ENCODE data around the gene HIP1.

Gene HIP1

DNA sequence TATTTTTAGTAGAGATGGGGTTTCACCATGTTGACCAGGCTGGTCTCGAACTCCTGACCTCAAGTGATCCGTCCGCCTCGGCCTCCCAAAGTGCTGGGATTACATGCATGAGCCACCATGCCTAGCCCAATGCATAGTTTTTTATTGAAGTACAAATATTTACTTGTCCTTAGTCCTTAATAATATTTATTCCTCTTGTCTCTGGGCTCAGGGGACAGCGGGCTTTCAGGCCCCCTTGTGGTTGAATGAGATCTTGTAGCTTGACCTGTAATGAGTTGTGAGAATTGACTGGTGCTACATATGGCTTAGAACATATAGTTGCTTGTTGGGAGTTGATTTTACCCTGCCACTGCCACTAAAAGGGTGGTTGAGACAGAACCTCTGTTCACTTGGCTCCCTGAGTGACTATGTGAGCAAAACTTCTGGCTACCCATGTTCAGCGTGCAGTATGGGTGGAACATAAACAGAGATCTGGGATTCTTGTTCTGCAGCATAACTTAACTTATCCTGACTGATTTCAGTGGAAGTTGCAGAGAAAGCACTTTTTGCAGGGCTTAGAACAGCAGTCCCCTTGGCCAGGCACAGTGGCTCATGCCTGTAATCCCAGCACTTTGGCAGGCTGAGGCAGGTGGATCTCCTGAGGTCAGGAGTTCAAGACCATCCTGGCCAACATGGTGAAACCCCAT lies 18.4 kb upstream of the HIP1 start:
- TF ChIP-seq, protein P1, sequence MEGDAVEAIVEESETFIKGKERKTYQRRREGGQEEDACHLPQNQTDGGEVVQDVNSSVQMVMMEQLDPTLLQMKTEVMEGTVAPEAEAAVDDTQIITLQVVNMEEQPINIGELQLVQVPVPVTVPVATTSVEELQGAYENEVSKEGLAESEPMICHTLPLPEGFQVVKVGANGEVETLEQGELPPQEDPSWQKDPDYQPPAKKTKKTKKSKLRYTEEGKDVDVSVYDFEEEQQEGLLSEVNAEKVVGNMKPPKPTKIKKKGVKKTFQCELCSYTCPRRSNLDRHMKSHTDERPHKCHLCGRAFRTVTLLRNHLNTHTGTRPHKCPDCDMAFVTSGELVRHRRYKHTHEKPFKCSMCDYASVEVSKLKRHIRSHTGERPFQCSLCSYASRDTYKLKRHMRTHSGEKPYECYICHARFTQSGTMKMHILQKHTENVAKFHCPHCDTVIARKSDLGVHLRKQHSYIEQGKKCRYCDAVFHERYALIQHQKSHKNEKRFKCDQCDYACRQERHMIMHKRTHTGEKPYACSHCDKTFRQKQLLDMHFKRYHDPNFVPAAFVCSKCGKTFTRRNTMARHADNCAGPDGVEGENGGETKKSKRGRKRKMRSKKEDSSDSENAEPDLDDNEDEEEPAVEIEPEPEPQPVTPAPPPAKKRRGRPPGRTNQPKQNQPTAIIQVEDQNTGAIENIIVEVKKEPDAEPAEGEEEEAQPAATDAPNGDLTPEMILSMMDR (IDR thresholded peaks at IDR 0.05) = peak; percentile 40; the same call in 1 of the 2 replicates

DNA sequence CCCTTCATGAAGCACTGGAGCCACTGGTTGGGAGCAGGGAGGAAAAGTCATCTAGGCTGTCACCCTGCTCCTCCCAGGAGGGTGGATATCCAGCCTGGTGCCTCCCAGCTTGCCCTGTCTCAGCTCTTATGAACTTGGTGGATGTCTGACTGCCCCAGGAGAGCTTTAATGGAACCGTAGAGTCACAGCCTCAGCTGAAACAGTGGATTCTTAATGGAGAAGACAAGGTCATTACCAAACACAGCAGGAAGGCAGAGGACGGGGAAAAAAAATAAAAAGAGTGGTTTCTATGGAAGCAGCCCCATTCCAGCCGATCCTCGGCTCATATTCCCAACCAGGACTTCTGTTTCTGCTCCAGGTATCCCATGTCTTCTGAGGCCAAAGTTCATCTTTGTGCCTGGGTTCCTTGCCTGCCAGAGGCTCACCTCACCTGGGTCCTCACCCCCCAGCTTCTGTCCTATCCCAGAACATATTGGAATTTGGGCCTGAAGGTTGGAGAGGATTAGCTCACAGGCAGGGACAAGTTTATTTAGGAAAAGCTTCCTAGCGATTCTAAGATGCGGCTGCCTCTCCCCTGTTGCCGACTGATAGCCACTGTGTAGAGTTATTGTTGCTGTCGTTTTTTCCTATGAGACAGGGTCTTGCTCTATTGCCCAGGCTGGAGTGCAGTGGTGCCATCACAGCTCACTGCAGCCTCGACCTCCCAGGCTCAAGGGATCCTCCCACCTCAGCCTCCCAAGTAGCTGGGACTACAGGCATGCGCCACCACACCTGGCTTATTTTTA lies 17.7 kb upstream of the HIP1 start:
- TF ChIP-seq, protein P1 (IDR thresholded peaks at IDR 0.05) = no peak

DNA sequence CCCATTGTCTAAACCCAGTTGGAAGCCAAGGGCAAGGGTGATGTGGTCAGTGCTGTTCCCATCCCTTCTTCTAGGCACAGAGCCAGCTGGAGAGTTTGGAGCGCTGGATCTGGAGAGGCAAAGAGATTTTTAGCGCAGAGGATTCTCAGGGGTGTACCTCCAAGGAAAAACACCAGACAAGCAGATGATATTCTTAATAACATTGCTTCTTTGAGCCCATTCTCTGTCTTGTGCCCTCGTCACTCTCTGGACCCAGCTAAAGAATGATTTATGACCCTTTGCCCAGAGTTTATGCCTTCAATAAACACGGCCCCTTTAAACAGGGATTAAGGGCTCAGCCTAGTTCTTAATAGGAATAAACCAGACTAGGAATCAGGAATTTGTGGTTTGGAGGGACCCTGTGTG lies 4.7 kb upstream of the HIP1 start:
- TF ChIP-seq, protein P1 (IDR thresholded peaks at IDR 0.05) = no peak

DNA sequence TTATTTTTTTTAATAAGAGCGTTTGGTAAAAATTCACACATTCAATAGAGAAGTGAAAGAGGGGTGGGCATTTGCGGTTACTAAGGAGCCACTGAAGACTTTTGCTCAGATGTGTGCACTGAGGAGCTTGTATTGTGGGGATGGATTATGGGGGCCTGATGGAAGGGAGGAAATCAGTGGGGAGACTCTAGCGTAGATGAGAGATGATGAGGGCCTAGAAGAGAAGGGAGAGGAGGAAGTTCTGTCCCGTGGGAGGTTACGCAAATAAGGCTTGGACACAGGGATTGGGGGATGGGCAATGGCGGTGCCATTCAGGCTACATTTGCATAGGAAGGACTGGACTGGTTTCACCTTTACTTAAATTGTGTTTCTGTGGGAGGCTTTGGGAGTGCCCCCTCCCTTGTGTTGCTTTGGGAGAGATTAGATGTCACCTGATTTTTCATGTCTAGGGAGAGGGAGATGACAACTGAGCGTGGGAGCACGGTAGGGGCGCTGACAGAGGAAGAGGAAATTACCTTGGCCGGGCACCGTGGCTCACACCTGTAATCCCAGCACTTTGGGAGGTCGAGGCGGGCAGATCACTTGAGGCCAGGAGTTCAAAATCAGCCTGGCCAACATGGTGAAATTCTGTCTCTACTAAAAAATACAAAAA lies 2.2 kb upstream of the HIP1 start:
- TF ChIP-seq, protein P1 (IDR thresholded peaks at IDR 0.05) = no peak

DNA sequence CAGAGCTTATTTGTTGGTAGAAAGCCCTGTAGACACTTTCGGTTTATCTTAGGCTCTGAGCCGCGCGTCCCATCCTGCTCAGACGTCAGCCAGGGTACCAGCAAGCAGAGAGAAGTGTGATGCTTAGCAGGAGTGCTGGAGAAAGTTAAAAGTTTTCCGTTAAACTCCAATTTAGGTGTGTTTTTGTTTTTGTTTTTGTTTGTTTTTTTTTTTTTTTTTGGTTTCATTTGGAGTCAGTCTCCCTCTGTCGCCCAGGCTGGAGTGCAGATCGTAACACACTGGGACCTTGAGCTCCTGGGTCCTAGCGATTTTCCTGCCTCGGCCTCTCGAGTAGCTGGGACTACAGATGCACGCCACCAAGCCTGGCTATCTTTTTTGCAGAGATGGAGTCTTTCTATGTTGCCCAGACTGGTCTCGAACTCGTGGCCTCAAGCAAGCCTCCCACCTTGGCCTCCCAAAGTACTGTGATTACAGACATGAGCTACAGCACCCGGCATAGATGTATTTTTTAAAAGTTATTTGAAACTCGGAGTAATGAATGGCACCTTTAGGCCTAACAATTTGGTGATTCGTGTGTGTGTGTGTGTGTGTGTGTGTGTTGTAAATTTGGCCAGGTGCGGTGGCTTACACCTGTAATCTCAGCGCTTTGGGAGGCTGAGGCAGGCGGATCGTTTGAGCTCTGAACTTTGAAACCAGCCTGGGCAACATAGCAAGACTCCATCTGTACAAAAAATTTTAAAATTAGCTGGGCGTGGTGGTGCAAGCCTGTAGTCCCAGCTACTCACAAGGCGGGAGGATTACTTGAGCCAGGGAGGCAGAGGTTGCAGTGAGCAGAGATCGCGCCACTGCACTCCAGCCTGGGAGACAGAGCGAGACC lies 1.3 kb upstream of the HIP1 start:
- TF ChIP-seq, protein P1 (IDR thresholded peaks at IDR 0.05) = no peak

DNA sequence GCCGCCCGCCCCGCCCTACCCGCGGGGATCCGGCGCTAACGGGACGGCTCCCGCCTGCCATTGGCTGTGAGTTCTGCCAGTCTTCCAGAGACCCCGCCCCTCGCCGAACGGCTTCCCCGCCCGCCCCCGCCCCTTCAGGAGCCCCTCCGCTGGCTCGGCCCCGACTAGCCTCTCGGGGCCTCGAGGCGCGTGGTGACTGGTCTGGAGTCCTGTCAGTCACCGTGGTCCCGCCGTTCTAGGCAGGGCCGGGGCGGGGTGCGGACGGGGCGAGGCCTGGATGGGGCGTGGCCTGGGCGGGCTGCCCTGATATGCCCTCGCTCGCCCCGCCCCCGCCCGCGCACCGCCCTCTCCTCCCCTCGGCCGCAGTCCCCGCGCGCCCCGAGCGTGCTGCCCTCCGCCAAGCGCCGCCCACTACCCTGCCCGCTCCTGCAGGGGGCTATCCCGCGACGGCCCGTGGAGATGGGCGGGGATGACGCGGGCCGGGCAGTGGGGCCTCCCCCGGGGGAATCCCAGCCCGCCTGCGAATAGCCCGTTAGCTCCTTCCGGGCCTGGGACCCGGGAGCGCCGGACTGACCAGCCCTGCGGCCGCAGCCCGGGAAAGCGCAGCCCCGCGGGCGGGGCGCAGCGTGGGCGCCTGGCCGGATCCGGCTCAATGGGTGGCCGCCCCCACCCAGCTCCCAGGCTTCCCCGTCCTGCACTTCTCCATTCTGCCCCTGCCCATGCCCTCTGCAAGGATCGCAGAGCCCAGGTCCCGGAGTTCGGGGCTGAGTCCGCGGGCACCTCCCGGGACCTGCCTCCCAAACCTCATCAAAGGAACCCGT lies 444 bp upstream of the HIP1 start:
- TF ChIP-seq, protein P1 (IDR thresholded peaks at IDR 0.05) = no peak

Measured in LNCAP (cell line).